GM21515 (cell line): Measurements from ENCODE around the gene LDLRAD1.
"Not testable (repeated sequence)": the region's sequence is repeated elsewhere in the genome, so short reads cannot be mapped to it uniquely, and the experiment has no call there.

Experiments used
- ATAC-seq: cut with Tn5 transposase; IDR thresholded peaks from one replicate; pipeline ENCODE4 v1.9.1; 2021; ENCODE audit not compliant: unreplicated experiment

The LDLRAD1 gene

GRCh38 chr1:54016343-54017282 lies 1.4 kb downstream of the LDLRAD1 start:
- no peak for ATAC-seq

- ATAC-seq: no peak
These were observed 3.9 kb downstream of the LDLRAD1 start for GRCh38 chr1:54014009-54014629.

- ATAC-seq: no peak
These were observed 4.5 kb downstream of the LDLRAD1 start for GRCh38 chr1:54013393-54014008.

GRCh38 chr1:54012863-54013262 lies 5.1 kb downstream of the LDLRAD1 start:
- ATAC-seq: no peak

DNA sequence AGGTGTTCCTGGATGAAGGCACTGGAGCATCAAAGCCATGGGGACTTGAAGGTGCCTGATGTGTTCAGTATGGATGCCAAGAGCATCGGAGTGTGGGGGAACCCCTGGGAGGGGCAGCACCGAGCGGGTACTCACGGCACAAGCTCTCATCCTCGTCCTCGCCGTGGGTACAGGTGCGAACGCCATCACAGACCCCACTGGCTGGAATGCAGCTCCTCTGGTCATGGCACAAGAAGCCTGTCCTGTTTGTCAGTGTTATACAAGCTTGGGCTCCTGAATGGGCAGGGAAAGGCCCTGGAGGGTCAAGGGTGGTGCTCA lies 6.0 kb downstream of the LDLRAD1 start:
- ATAC-seq: no peak

GRCh38 chr1:54011316-54012007 lies 6.5 kb downstream of the LDLRAD1 start:
- ATAC-seq: no peak

- no peak for ATAC-seq
These were observed 7.4 kb downstream of the LDLRAD1 start for GRCh38 chr1:54010415-54011117.

DNA sequence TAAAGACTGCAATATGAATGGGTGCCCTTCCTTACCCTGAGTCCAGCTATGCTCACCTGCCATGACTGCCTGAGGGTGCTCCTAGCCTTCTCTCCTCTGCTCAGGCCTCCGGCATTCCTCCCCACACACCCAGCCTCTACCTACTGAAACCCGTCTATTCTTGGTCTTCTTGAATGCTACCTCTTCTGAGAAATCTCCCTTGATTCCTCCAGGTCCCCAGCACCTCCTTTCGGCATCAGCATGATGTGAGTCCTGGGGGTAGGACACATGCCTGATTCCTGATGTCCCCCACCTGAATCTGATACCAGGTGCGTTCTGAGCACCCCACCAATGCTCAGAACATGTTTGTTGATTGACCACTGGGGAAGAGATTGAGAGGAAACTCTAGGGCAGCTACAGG lies 8.6 kb downstream of the LDLRAD1 start:
- ATAC-seq: no peak

DNA sequence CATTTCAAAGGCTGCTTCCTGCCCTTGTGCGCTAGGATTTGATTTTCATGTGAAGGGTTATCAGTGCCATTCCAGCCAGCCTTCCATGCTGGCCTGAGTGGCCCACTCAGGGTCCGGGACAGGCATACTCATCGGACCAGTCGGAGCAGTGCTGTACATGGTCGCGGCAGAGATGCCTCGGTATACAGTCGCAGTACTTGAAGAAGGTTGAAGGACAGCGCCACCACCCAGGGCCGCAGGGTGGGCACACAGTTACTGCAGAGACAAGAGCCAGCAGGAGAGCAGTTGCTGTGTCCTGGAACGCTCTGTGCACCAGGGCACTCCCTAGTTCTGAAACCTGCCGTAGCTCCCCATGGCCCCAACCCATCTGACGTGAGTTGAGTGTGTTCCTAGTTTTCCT lies 9.1 kb downstream of the LDLRAD1 start:
- ATAC-seq: no peak

DNA sequence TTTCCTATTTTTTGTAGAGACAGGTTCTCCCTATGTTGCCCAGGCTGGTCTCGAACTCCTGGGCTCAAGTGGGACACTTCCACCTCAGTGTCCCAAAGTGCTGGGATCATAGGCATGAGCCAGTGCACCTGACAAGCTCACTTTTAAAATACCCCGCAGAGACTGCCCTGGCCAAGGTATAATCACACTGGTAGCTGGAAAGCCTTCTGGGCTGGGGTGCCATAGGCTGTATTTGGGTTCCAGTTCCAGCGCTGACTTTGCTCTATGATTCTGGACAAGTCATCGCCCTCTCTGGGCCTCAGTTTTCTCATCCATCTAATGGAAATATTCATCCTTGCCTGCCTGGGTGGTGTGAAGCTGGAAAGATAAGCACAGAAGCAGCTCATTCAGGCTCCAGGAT lies 10.4 kb downstream of the LDLRAD1 start:
- ATAC-seq: no peak

- no peak for ATAC-seq
These were observed 11.5 kb downstream of the LDLRAD1 start for GRCh38 chr1:54006508-54006907.

DNA sequence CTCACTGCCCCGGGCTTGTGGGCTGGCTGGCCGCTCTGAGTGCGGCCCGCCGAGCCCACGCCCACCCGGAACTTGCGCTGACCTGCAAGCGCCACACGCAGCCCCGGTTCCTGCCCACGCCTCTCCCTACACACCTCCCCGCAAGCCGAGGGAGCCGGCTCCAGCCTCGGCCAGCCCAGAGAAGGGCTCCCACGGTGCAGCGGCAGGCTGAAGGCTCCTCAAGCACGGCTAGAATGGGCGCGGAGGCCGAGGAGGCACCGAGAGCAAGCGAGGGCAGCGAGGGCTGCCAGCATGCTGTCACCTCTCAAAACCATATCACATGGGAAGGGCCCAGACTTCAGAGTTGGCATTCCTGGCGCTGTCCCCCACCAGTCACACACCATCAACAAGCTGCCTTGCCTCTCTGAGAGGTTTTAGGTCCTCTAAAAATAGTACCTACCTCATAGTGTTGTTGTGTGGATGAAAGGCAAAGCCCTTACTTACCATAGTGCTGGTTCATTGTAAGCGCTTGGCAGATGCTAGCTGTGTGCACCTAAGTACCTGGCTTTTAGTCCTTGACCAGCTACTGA lies 13.4 kb downstream of the LDLRAD1 start:
- no peak for ATAC-seq

DNA sequence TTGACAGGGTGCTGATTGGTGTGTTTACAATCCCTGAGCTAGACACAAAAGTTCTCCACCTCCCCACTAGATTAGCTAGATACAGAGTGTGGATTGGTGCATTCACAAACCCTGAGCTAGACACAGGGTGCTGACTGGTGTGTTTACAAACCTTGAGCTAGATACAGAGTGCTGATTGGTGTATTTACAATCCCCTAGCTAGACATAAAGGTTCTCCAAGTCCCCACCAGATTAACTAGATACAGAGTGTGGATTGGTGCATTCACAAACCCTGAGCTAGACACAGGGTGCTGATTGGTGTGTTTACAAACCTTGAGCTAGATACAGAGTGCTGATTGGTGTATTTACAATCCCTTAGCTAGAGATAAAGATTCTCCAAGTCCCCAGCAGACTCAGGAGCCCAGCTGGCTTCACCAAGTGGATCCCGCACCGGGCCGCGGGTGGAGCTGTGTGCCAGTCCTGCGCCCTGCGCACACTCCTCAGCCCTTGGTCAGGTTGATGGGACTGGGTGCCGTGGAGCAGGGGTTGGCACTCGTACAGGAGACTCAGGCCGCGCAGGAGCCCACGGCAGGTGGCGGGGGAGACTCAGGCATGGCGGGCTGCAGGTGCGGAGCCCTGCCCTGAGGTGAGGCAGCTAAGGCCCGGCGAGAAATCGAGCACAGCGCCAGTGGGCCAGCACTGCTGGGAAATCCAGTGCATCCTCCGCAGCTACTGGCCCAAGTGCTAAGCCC lies 14.1 kb downstream of the LDLRAD1 start:
- ATAC-seq: not testable (repeated sequence)

- ATAC-seq: no peak
These were observed 14.7 kb downstream of the LDLRAD1 start for GRCh38 chr1:54003249-54003646.

GRCh38 chr1:54002544-54003248 lies 15.3 kb downstream of the LDLRAD1 start:
- ATAC-seq: no peak

GRCh38 chr1:54001591-54001990 lies 16.4 kb downstream of the LDLRAD1 start:
- ATAC-seq: no peak

- ATAC-seq: no peak
These were observed 18.1 kb downstream of the LDLRAD1 start for GRCh38 chr1:53999920-54000319.

DNA sequence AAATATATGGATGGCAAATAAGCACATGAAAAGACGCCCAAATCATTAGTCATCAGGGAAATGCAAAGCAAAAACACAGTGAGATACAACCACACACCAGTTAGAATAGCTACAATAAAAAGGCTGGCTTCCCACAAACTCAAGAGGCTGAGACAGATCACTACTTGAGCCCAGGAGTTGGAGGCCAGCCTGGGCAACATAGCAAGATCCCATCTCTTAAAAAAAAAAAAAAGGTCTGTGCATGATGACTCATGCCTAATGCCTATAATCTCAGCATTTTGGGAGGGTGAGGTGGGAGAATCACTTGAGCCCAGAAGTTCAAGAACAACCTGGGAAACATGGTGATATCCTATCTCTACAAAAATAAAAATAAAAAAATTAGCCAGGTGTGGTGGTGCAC lies 19.8 kb downstream of the LDLRAD1 start:
- no peak for ATAC-seq

GRCh38 chr1:53995683-53996082 lies 22.3 kb downstream of the LDLRAD1 start:
- no peak for ATAC-seq
